Activated naive CD8-positive, alpha-beta T cell treated with anti-CD3 and anti-CD28 coated beads, Interleukin-2, amount 10 ng/mL, durations not matched to agents 7 days and 5 days (primary cell): ENCODE data around the gene RUVBL1. TPM values are rescaled to one million over a fixed set of nuclear protein-coding genes. Genes with fewer than 3 reads are reported as not detected.

Experiments used
- ATAC-seq: fragments of 150-1000 bp; cut with Tn5 transposase; one replicate; pipeline ENCODE4 v1.10.0; 2021; ENCODE audit warnings: low read depth, moderate library complexity
- POLR2A ChIA-PET: fragments of 350-600 bp; sonication (Branson Sonifier 250); formaldehyde crosslinking; loops from one replicate; lab custom pipeline; 2021; ENCODE audit warnings: antibody characterized with exemption; lab: Charles Lee
- DNase-seq: peaks from one replicate; pipeline ENCODE4 v3.0.0; 2021
- H3K27ac Mint-ChIP-seq: one replicate; pipeline ENCODE4 v1.8.0; 2022; ENCODE audit warnings: mild to moderate bottlenecking, mixed read lengths
- H3K27me3 Mint-ChIP-seq: one replicate; pipeline ENCODE4 v1.8.0; 2022; ENCODE audit warnings: mild to moderate bottlenecking, moderate library complexity, mixed read lengths
- H3K36me3 Mint-ChIP-seq: one replicate; pipeline ENCODE4 v1.8.0; 2021; ENCODE audit warnings: mild to moderate bottlenecking, mixed read lengths
- H3K4me1 Mint-ChIP-seq: one replicate; pipeline ENCODE4 v1.8.0; 2021; ENCODE audit warnings: mixed read lengths
- H3K4me3 Mint-ChIP-seq: one replicate; pipeline ENCODE4 v1.8.0; 2022; ENCODE audit warnings: mild to moderate bottlenecking, moderate library complexity, mixed read lengths
- H3K9me3 Mint-ChIP-seq: one replicate; pipeline ENCODE4 v1.8.0; 2021; ENCODE audit warnings: mixed read lengths
- total RNA-seq, 2 experiments: library from RNA; stranded (reverse); gene quantifications; one replicate each; pipeline ENCODE4 v1.2.3, GENCODE V29; 2021

The RUVBL1 gene
- total RNA-seq, 2 experiments from 2014 or later: 37.0 to 37.2 TPM

GRCh38 chr3:128152419-128153155 is 29.0 kb upstream of the RUVBL1 start:
- no peaks in the 10 kb centered on the region for H3K9me3 Mint-ChIP-seq
- DNase-seq (no peak), ATAC-seq (peak; percentile 69)
- peak overlapping the region; percentile 95 for H3K4me3 Mint-ChIP-seq
- peaks cover 18% of the 10 kb centered on the region for H3K36me3 Mint-ChIP-seq
- peaks cover 9% of the 10 kb centered on the region for H3K4me1 Mint-ChIP-seq
- H3K27ac Mint-ChIP-seq: peak overlapping the region; percentile 96
- POLR2A ChIA-PET: interaction anchor here (0.8 to 2.2 kb wide), 3 partner anchors 24 to 100 kb away, joined by 3 to 24 read pairs (median 4); partner anchors contain the start of genes RUVBL1 and SEC61A1
- no peaks in the 10 kb centered on the region for H3K27me3 Mint-ChIP-seq

- H3K27me3 Mint-ChIP-seq: no peaks in the 10 kb centered on the region
- H3K4me3 Mint-ChIP-seq: no peak overlapping the region
- H3K36me3 Mint-ChIP-seq: peaks cover 14% of the 10 kb centered on the region
- POLR2A ChIA-PET: no interaction called here
- DNase-seq (no peak), ATAC-seq (no peak)
- no peaks in the 10 kb centered on the region for H3K9me3 Mint-ChIP-seq
- no peak overlapping the region for H3K27ac Mint-ChIP-seq
- H3K4me1 Mint-ChIP-seq: peaks cover 9% of the 10 kb centered on the region
Measured at GRCh38 chr3:128151758-128152274, 28.2 kb upstream of the RUVBL1 start.

GRCh38 chr3:128149650-128150049 is 26.0 kb upstream of the RUVBL1 start:
- DNase-seq (no peak), ATAC-seq (no peak)
- Mint-ChIP-seq H3K27me3 (no peaks in the 10 kb centered on the region), H3K4me1 (peaks cover 5% of the 10 kb centered on the region), H3K9me3 (no peaks in the 10 kb centered on the region), H3K27ac (no peak overlapping the region), H3K4me3 (no peak overlapping the region), H3K36me3 (peaks cover 5% of the 10 kb centered on the region)
- POLR2A ChIA-PET: no interaction called here

GRCh38 chr3:128146201-128146600 is 22.6 kb upstream of the RUVBL1 start:
- no peak overlapping the region for H3K4me3 Mint-ChIP-seq
- no peaks in the 10 kb centered on the region for H3K9me3 Mint-ChIP-seq
- H3K36me3 Mint-ChIP-seq: peaks cover 5% of the 10 kb centered on the region
- H3K27me3 Mint-ChIP-seq: no peaks in the 10 kb centered on the region
- ATAC-seq (no peak), DNase-seq (no peak)
- no peak overlapping the region for H3K27ac Mint-ChIP-seq
- POLR2A ChIA-PET: no interaction called here
- no peaks in the 10 kb centered on the region for H3K4me1 Mint-ChIP-seq

GRCh38 chr3:128145279-128145678 is 21.7 kb upstream of the RUVBL1 start:
- no peak overlapping the region for H3K4me3 Mint-ChIP-seq
- POLR2A ChIA-PET: no interaction called here
- peaks cover 5% of the 10 kb centered on the region for H3K36me3 Mint-ChIP-seq
- H3K27me3 Mint-ChIP-seq: peaks cover 1% of the 10 kb centered on the region
- H3K9me3 Mint-ChIP-seq: no peaks in the 10 kb centered on the region
- no peak overlapping the region for H3K27ac Mint-ChIP-seq
- ATAC-seq (no peak), DNase-seq (no peak)
- H3K4me1 Mint-ChIP-seq: no peaks in the 10 kb centered on the region

GRCh38 chr3:128144512-128145187 is 21.0 kb upstream of the RUVBL1 start:
- Mint-ChIP-seq H3K27me3 (peaks cover 3% of the 10 kb centered on the region), H3K4me3 (no peak overlapping the region)

GRCh38 chr3:128143496-128143895 is 19.9 kb upstream of the RUVBL1 start:
- no peak overlapping the region for H3K27ac Mint-ChIP-seq
- no peak overlapping the region for H3K4me3 Mint-ChIP-seq
- H3K27me3 Mint-ChIP-seq: peaks cover 10% of the 10 kb centered on the region
- H3K4me1 Mint-ChIP-seq: no peaks in the 10 kb centered on the region
- no peaks in the 10 kb centered on the region for H3K9me3 Mint-ChIP-seq
- no peak for DNase-seq
- POLR2A ChIA-PET: no interaction called here
- H3K36me3 Mint-ChIP-seq: peaks cover 5% of the 10 kb centered on the region
- ATAC-seq: no peak

More at GRCh38 chr3:128144512-128145187, 21.0 kb upstream of the RUVBL1 start:
- ATAC-seq: no peak
- no peak for DNase-seq
- no peaks in the 10 kb centered on the region for H3K9me3 Mint-ChIP-seq
- no peaks in the 10 kb centered on the region for H3K4me1 Mint-ChIP-seq
- H3K27ac Mint-ChIP-seq: no peak overlapping the region
- POLR2A ChIA-PET: no interaction called here
- peaks cover 5% of the 10 kb centered on the region for H3K36me3 Mint-ChIP-seq

GRCh38 chr3:128133273-128133883 is 9.8 kb upstream of the RUVBL1 start:
- POLR2A ChIA-PET: interaction anchor here (1.5 to 2.4 kb wide), 2 partner anchors 10 to 60 kb away, joined by 4 to 10 read pairs; partner anchors contain the start of gene RUVBL1
- no peaks in the 10 kb centered on the region for H3K9me3 Mint-ChIP-seq
- no peaks in the 10 kb centered on the region for H3K36me3 Mint-ChIP-seq
- ATAC-seq (peak; percentile 47), DNase-seq (no peak)
- H3K4me1 Mint-ChIP-seq: no peaks in the 10 kb centered on the region
- H3K4me3 Mint-ChIP-seq: no peak overlapping the region
- H3K27me3 Mint-ChIP-seq: peaks cover 9% of the 10 kb centered on the region
- no peak overlapping the region for H3K27ac Mint-ChIP-seq

GRCh38 chr3:128131897-128132646 is 8.5 kb upstream of the RUVBL1 start:
- ATAC-seq (no peak), DNase-seq (no peak)
- Mint-ChIP-seq H3K4me1 (no peaks in the 10 kb centered on the region), H3K4me3 (no peak overlapping the region), H3K27ac (no peak overlapping the region), H3K36me3 (no peaks in the 10 kb centered on the region), H3K27me3 (peaks cover 2% of the 10 kb centered on the region), H3K9me3 (no peaks in the 10 kb centered on the region)
- POLR2A ChIA-PET: interaction anchor here (0.8 kb wide), 1 partner anchor 9 kb away, joined by 3 read pairs; no protein-coding TSS in a partner anchor

- POLR2A ChIA-PET: interaction anchor here (1.2 kb wide), 1 partner anchor 10 kb away, joined by 5 read pairs; no protein-coding TSS in a partner anchor
Measured at GRCh38 chr3:128128251-128128650, 4.6 kb upstream of the RUVBL1 start.

GRCh38 chr3:128127236-128127635 is 3.6 kb upstream of the RUVBL1 start:
- no peak for ATAC-seq
- Mint-ChIP-seq H3K4me1 (peaks cover 14% of the 10 kb centered on the region), H3K27ac (peak overlapping the region; percentile 0), H3K9me3 (no peaks in the 10 kb centered on the region), H3K27me3 (no peaks in the 10 kb centered on the region), H3K4me3 (no peak overlapping the region), H3K36me3 (peaks cover 5% of the 10 kb centered on the region)
- POLR2A ChIA-PET: no interaction called here
- DNase-seq: no peak

More at GRCh38 chr3:128128251-128128650, 4.6 kb upstream of the RUVBL1 start:
- Mint-ChIP-seq H3K4me1 (peaks cover 8% of the 10 kb centered on the region), H3K4me3 (no peak overlapping the region), H3K27ac (no peak overlapping the region), H3K9me3 (no peaks in the 10 kb centered on the region), H3K27me3 (no peaks in the 10 kb centered on the region), H3K36me3 (peaks cover 5% of the 10 kb centered on the region)
- no peak for ATAC-seq
- no peak for DNase-seq

GRCh38 chr3:128123156-128123537 is 465 bp downstream of the RUVBL1 start:
- Mint-ChIP-seq H3K27ac (peak overlapping the region; percentile 94), H3K9me3 (no peaks in the 10 kb centered on the region), H3K36me3 (peaks cover 14% of the 10 kb centered on the region), H3K27me3 (no peaks in the 10 kb centered on the region), H3K4me3 (peak overlapping the region; percentile 98), H3K4me1 (peaks cover 27% of the 10 kb centered on the region)
- DNase-seq (no peak), ATAC-seq (no peak)
- POLR2A ChIA-PET: interaction anchor here (0.6 to 2.6 kb wide), 12 partner anchors 9 to 494 kb away, joined by 3 to 24 read pairs (median 4); partner anchors contain the start of genes EEFSEC and SEC61A1
